Measurements from ENCODE around the gene CYP27C1.

The CYP27C1 gene

DNA sequence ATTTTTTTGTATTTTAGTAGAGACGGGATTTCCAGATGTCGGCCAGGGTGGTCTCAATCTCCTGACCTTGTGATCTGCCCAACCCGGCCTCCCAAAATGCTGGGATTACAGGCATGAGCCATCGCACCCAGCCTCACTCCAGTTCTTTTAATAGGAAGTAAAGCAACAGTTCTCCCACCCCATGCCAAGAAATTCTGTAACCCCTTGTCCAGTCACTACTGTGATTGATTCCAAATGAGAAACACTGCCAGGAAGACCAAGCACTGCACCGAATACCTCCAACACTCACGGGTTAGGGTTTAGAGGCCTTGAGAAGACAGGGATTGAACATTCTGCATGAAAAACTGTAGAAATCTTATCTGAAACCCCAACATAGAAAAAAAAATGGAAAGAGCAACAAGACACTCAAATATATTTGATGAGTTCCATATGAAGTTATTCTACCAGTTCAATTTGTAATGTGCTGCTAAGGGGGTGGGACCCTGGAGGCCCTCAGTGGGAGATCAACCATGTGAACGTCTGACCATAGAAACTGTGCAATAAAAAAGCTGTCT is 65.0 kb downstream of the CYP27C1 start:
- no peak for DNase-seq
- no peak overlapping the region for H3K4me3 Mint-ChIP-seq

DNA sequence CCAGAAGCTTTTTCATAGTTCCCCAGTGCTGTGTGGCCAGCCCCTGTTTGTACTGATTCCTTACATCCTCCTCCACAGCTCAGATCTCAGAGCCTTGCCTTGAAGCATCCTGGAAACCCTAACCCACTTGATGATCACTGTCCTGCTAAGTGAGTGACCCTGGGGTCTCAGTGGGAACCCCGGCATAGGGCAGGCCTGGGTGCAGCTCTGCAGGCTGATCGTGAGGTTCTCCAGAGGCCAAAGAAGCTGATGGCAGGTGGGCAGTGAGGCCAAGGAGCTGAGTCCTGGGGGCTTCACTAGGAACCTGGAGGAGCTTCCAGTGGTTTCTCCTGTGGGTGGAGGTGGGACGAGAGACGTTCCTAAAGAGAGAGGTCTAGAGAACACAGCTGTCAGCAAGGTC is 65.7 kb downstream of the CYP27C1 start:
- Mint-ChIP-seq H3K27me3 (ENCODE audit: low read depth, poor library complexity) (no peaks in the 10 kb centered on the region), H3K4me3 (no peak overlapping the region), H3K4me1 (peaks cover 50% of the 10 kb centered on the region), H3K27ac (no peak overlapping the region), H3K36me3 (ENCODE audit: low read depth) (peaks cover 8% of the 10 kb centered on the region), H3K9me3 (peaks cover 32% of the 10 kb centered on the region)
- no peak for DNase-seq
- TF ChIP-seq, protein P1, sequence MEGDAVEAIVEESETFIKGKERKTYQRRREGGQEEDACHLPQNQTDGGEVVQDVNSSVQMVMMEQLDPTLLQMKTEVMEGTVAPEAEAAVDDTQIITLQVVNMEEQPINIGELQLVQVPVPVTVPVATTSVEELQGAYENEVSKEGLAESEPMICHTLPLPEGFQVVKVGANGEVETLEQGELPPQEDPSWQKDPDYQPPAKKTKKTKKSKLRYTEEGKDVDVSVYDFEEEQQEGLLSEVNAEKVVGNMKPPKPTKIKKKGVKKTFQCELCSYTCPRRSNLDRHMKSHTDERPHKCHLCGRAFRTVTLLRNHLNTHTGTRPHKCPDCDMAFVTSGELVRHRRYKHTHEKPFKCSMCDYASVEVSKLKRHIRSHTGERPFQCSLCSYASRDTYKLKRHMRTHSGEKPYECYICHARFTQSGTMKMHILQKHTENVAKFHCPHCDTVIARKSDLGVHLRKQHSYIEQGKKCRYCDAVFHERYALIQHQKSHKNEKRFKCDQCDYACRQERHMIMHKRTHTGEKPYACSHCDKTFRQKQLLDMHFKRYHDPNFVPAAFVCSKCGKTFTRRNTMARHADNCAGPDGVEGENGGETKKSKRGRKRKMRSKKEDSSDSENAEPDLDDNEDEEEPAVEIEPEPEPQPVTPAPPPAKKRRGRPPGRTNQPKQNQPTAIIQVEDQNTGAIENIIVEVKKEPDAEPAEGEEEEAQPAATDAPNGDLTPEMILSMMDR (IDR thresholded peaks at IDR 0.05): no peak

More for the DNA sequence above, 65.0 kb downstream of the CYP27C1 start:
- TF ChIP-seq, protein P1 (IDR thresholded peaks at IDR 0.05): no peak
- peaks cover 8% of the 10 kb centered on the region for H3K36me3 Mint-ChIP-seq (ENCODE audit: low read depth)
- peaks cover 52% of the 10 kb centered on the region for H3K4me1 Mint-ChIP-seq
- no peaks in the 10 kb centered on the region for H3K27me3 Mint-ChIP-seq (ENCODE audit: low read depth, poor library complexity)
- peaks cover 28% of the 10 kb centered on the region for H3K9me3 Mint-ChIP-seq
- H3K27ac Mint-ChIP-seq: peak overlapping the region; percentile 39

DNA sequence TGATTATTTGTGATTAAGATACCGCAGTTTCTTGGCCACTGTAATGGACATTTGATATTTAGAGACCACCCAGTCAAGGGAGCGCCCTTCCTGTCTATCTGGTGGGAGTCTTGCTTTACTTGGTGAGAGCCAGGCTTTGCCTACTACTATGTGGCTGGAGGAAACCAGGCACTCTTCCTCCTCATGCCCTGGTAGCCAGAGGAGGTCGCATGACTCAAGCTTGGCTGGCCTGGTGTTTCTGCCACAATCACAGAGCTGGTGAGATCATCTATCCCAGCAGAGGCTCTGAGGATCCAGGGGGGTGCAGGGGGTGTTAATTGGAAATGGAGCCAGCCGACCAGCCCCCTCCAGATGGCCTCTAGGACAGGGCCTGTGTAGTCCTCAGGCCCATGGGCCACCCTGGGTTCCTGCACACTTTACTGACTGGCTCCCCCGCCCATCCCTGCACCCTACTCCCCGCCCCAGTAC is 66.4 kb downstream of the CYP27C1 start:
- TF ChIP-seq, protein P1 (IDR thresholded peaks at IDR 0.05): no peak
- Mint-ChIP-seq H3K27ac (no peak overlapping the region), H3K4me1 (peaks cover 43% of the 10 kb centered on the region)

DNA sequence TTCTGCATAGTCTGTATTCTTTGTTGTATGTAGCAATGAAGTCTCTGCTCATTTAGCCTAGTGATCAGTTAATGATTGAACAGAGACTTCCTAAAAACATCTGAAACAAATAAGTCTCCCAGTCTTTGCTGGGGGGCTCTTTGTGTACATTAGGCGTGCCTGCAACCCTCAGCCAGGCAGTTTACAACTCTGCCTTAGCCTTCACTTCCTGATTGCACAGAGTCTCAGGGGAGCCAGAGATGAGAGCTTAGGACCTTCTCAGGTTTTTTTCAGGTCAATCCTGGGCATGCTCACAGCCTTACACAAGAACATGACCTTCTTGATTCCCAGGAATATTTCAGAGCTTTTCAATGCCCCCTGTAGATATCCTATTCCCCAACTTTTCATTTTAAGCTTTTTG is 69.1 kb downstream of the CYP27C1 start:
- no peak overlapping the region for H3K27ac Mint-ChIP-seq
- DNase-seq: no peak
- no peak overlapping the region for H3K4me3 Mint-ChIP-seq
- peaks cover 39% of the 10 kb centered on the region for H3K4me1 Mint-ChIP-seq
- H3K9me3 Mint-ChIP-seq: peaks cover 31% of the 10 kb centered on the region
- H3K27me3 Mint-ChIP-seq (ENCODE audit: low read depth, poor library complexity): peaks cover 2% of the 10 kb centered on the region
- peaks cover 8% of the 10 kb centered on the region for H3K36me3 Mint-ChIP-seq (ENCODE audit: low read depth)
- TF ChIP-seq, protein P1 (IDR thresholded peaks at IDR 0.05): no peak

More for the DNA sequence above, 66.4 kb downstream of the CYP27C1 start:
- no peaks in the 10 kb centered on the region for H3K27me3 Mint-ChIP-seq (ENCODE audit: low read depth, poor library complexity)
- H3K4me3 Mint-ChIP-seq: no peak overlapping the region
- no peak for DNase-seq
- peaks cover 35% of the 10 kb centered on the region for H3K9me3 Mint-ChIP-seq
- H3K36me3 Mint-ChIP-seq (ENCODE audit: low read depth): peaks cover 8% of the 10 kb centered on the region

DNA sequence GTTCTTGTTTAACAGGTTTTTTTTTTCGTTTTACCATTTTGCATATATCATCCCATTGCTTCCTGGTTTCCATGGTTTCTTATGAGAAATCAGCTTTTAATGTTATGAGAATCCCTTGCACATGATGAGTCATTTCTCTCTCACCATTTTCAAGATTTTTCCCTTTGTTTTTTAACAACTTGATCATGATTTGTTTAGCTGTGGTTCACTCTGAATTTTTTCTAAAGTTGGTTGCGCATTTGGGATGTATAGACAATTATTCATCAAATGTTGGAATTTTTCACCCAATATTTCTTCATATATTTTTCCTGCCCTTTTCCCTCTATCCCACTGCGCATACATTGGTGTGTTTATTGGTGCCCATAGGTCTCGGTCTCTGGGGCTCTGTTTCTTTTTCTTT is 70.7 kb downstream of the CYP27C1 start:
- H3K27me3 Mint-ChIP-seq (ENCODE audit: low read depth, poor library complexity): peaks cover 2% of the 10 kb centered on the region
- H3K27ac Mint-ChIP-seq: no peak overlapping the region
- peaks cover 34% of the 10 kb centered on the region for H3K4me1 Mint-ChIP-seq
- peaks cover 8% of the 10 kb centered on the region for H3K36me3 Mint-ChIP-seq (ENCODE audit: low read depth)
- TF ChIP-seq, protein P1 (IDR thresholded peaks at IDR 0.05): no peak
- DNase-seq: no peak
- H3K9me3 Mint-ChIP-seq: peaks cover 31% of the 10 kb centered on the region
- no peak overlapping the region for H3K4me3 Mint-ChIP-seq

Measured in nephron progenitor cell (in vitro differentiated cells).